H9 (cell line): ENCODE results near the gene GRM1. TPM values are rescaled to one million over a fixed set of nuclear protein-coding genes. Genes with fewer than 3 reads are reported as not detected.
A peak's percentile ranks its signal among the peaks of the same experiment; 100 is the strongest.

Experiments used
- DNase-seq: peaks from one replicate; pipeline ENCODE4 v3.0.0-alpha.2; 2017
- H2AFZ ChIP-seq: one replicate; pipeline ENCODE4 v1.6.1; 2013; ENCODE audit warnings: mild to moderate bottlenecking, low read length, control low read depth, moderate library complexity
- H2AK5ac ChIP-seq: 2 replicates; pipeline ENCODE4 v1.6.1; 2013; ENCODE audit warnings: low read length, control low read depth, mixed read lengths; ENCODE audit not compliant: insufficient read length
- H2BK120ac ChIP-seq: one replicate; pipeline ENCODE4 v1.6.1; 2013; ENCODE audit warnings: low read depth, mild to moderate bottlenecking, low read length, control low read depth, inconsistent platforms; ENCODE audit not compliant: poor library complexity, severe bottlenecking
- H2BK12ac ChIP-seq: 2 replicates; pipeline ENCODE4 v1.6.1; 2013; ENCODE audit warnings: low read length, control low read depth, mixed read lengths, low read depth; ENCODE audit not compliant: insufficient read length
- H2BK15ac ChIP-seq: 2 replicates; pipeline ENCODE4 v1.6.1; 2013; ENCODE audit warnings: low read depth, low read length, control low read depth
- H2BK20ac ChIP-seq: one replicate; pipeline ENCODE4 v1.6.1; 2013; ENCODE audit warnings: low read depth, mild to moderate bottlenecking, low read length, control low read depth, inconsistent platforms; ENCODE audit not compliant: poor library complexity, severe bottlenecking
- H2BK5ac ChIP-seq: 2 replicates; pipeline ENCODE4 v1.6.1; 2013; ENCODE audit warnings: low read length, control low read depth, mixed read lengths; ENCODE audit not compliant: insufficient read length
- H3K14ac ChIP-seq: 2 replicates; pipeline ENCODE4 v1.6.1; 2013; ENCODE audit warnings: low read length, control low read depth; ENCODE audit not compliant: insufficient read depth
- H3K18ac ChIP-seq: 2 replicates; pipeline ENCODE4 v1.6.1; 2013; ENCODE audit warnings: low read depth, mild to moderate bottlenecking, mixed read lengths, low read length, control low read depth; ENCODE audit not compliant: insufficient read length
- H3K23ac ChIP-seq: 2 replicates; pipeline ENCODE4 v1.6.1; 2013; ENCODE audit warnings: low read length, control low read depth, mixed read lengths, low read depth; ENCODE audit not compliant: insufficient read length
- H3K23me2 ChIP-seq: 2 replicates; pipeline ENCODE4 v1.6.1; 2013; ENCODE audit warnings: low read depth, mild to moderate bottlenecking, mixed read lengths, low read length, control low read depth; ENCODE audit not compliant: insufficient read length, poor library complexity, severe bottlenecking
- H3K27ac ChIP-seq: 2 replicates; pipeline ENCODE4 v1.5.1; 2013; ENCODE audit warnings: low read length, control low read depth, mixed read lengths, low read depth; ENCODE audit not compliant: insufficient read length
- H3K27me3 ChIP-seq: 2 replicates; pipeline ENCODE4 v1.6.1; 2013; ENCODE audit warnings: low read length, control low read depth, inconsistent platforms; ENCODE audit not compliant: insufficient read depth
- H3K4ac ChIP-seq: 2 replicates; pipeline ENCODE4 v1.6.1; 2013; ENCODE audit warnings: low read depth, mild to moderate bottlenecking, control low read depth, inconsistent platforms, low read length, moderate library complexity
- H3K4me1 ChIP-seq: 2 replicates; pipeline ENCODE4 v1.6.1; 2013; ENCODE audit warnings: low read length, control low read depth, inconsistent platforms; ENCODE audit not compliant: insufficient read depth
- H3K4me2 ChIP-seq: 2 replicates; pipeline ENCODE4 v1.6.1; 2013; ENCODE audit warnings: low read length, control low read depth, mixed read lengths; ENCODE audit not compliant: insufficient read length, insufficient read depth
- H3K56ac ChIP-seq: 2 replicates; pipeline ENCODE4 v1.6.1; 2013; ENCODE audit warnings: low read depth, mild to moderate bottlenecking, mixed read lengths, low read length, control low read depth; ENCODE audit not compliant: insufficient read length
- H3K79me1 ChIP-seq: 2 replicates; pipeline ENCODE4 v1.6.1; 2013; ENCODE audit warnings: low read depth, mild to moderate bottlenecking, moderate library complexity, low read length, control low read depth, inconsistent platforms; ENCODE audit not compliant: insufficient read depth, poor library complexity, severe bottlenecking
- H3K79me2 ChIP-seq: 2 replicates; pipeline ENCODE4 v1.6.1; 2013; ENCODE audit warnings: low read length, control low read depth, inconsistent platforms; ENCODE audit not compliant: insufficient read depth
- H3K9ac ChIP-seq: 2 replicates; pipeline ENCODE4 v1.6.1; 2013; ENCODE audit warnings: low read length, control low read depth, mixed read lengths; ENCODE audit not compliant: insufficient read length; ENCODE audit errors: extremely low read depth
- H3K9me3 ChIP-seq: one replicate; pipeline ENCODE4 v1.6.1; 2013; ENCODE audit warnings: low read depth, low read length, inconsistent platforms; ENCODE audit not compliant: control insufficient read depth
- H3T11ph ChIP-seq: one replicate; pipeline ENCODE4 v1.6.1; 2013; ENCODE audit warnings: mild to moderate bottlenecking, low read length, control low read depth, inconsistent platforms
- H4K20me1 ChIP-seq: one replicate; pipeline ENCODE4 v1.6.1; 2013; ENCODE audit not compliant: control insufficient read depth, insufficient read length, insufficient read depth
- H4K5ac ChIP-seq: 2 replicates; pipeline ENCODE4 v1.6.1; 2013; ENCODE audit warnings: low read depth, mild to moderate bottlenecking, mixed read lengths, low read length, control low read depth; ENCODE audit not compliant: insufficient read length
- H4K8ac ChIP-seq: replicated peaks from 2 replicates; pipeline ENCODE4 v1.6.1; 2013; ENCODE audit warnings: low read length, control low read depth, mixed read lengths, low read depth; ENCODE audit not compliant: insufficient read length
- H4K91ac ChIP-seq: 2 replicates; pipeline ENCODE4 v1.6.1; 2013; ENCODE audit warnings: low read depth, mild to moderate bottlenecking, moderate library complexity, mixed read lengths, low read length, control low read depth; ENCODE audit not compliant: insufficient read length
- H3K27ac Mint-ChIP-seq, 3 experiments: 2 replicates in 2 of 3; 3 replicates in 1 of 3; pipeline ENCODE4 v1.8.0; 2020 to 2021; ENCODE audit warnings: mixed read lengths in 3 of 3, mild to moderate bottlenecking in 1 of 3, moderate library complexity in 1 of 3
- H3K27me3 Mint-ChIP-seq: 2 replicates; pipeline ENCODE4 v1.8.0; 2021; ENCODE audit warnings: low read depth, mild to moderate bottlenecking, moderate library complexity, mixed read lengths
- H3K36me3 Mint-ChIP-seq, 3 experiments: 2 replicates in 2 of 3; 3 replicates in 1 of 3; pipeline ENCODE4 v1.8.0; 2020 to 2021; ENCODE audit warnings: low read depth in 3 of 3, mixed read lengths in 3 of 3; ENCODE audit not compliant: insufficient read depth in 1 of 3
- H3K4me1 Mint-ChIP-seq, 2 experiments: 2 replicates each; pipeline ENCODE4 v1.8.0; 2020; ENCODE audit warnings: mixed read lengths in 2 of 2
- H3K4me3 Mint-ChIP-seq, 2 experiments: 2 replicates in 1 of 2; 3 replicates in 1 of 2; pipeline ENCODE4 v1.8.0; 2020 to 2021; ENCODE audit warnings: mild to moderate bottlenecking in 2 of 2, mixed read lengths in 2 of 2, moderate library complexity in 1 of 2
- H3K9me3 Mint-ChIP-seq, 2 experiments: 2 replicates in 1 of 2; 3 replicates in 1 of 2; pipeline ENCODE4 v1.8.0; 2020; ENCODE audit warnings: mild to moderate bottlenecking in 2 of 2, mixed read lengths in 2 of 2, moderate library complexity in 1 of 2
- WGBS: extraction: QIAGEN DNeasy Blood & Tissue Kit; methylation state at CpG from one replicate; pipeline ENCODE4 v1.1.7; 2013; ENCODE audit warnings: missing lambda C conversion rate, low lambda C conversion rate, mixed read lengths; ENCODE audit not compliant: insufficient read length; ENCODE audit errors: extremely low coverage; 5-methylcytosine and 5-hydroxymethylcytosine counted together
- total RNA-seq: library from RNA; stranded (reverse); gene quantifications from 2 replicates; pipeline ENCODE4 v1.2.1, GENCODE V29; 2021
- TF ChIP-seq, protein P1 (sequence below): fragments of 200-600 bp; sonication (generic); conservative IDR thresholded peaks from 3 replicates; pipeline ENCODE4 v1.8.0; 2021; ENCODE audit warnings: antibody characterized with exemption, mild to moderate bottlenecking

Gene GRM1
- total RNA-seq, 1 experiment from 2014 or later: 0.39 TPM

DNA sequence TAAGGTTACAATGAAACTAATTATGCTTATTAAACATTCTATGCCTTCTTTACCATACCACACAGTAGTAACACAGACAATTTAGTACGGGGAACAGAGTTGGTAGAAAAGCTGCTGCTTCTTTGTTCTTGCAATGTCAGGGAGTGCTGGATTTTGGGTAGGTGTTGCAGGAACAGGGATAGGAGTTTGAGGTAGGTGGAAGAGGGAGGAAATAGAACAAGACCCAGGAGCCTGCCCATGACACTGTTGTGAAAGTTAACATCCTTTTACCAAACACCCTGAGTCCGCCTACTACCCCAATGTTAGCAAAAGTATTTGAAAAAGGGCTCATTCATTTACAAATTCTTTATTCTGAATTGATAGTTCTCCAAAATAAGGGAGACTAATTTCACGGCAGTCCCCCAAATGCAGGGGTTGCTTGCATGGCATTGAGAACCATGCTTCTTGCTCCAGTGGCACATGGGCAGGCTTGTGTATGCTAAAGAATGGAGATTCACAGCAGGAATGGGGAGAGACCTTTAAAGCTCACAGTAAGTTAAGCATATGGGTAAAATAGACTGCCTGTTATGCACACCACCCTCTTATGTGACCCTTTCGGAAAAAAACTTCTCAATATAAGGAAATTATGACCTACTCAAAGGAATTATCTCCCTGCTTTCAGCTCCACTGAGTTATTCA is 181.7 kb downstream of the GRM1 start:
- H3K56ac ChIP-seq: no peak overlapping the region
- H3K79me2 ChIP-seq: no peaks in the 10 kb centered on the region
- H2AK5ac ChIP-seq: no peak overlapping the region
- H3K4me1 Mint-ChIP-seq: peaks cover 8 to 10% of the 10 kb centered on the region in 2 experiments
- no peak overlapping the region for H4K91ac ChIP-seq
- WGBS: no CpG with 5 or more reads among the region's 4 CpGs
- H3K79me1 ChIP-seq: no peaks in the 10 kb centered on the region
- TF ChIP-seq, protein P1, sequence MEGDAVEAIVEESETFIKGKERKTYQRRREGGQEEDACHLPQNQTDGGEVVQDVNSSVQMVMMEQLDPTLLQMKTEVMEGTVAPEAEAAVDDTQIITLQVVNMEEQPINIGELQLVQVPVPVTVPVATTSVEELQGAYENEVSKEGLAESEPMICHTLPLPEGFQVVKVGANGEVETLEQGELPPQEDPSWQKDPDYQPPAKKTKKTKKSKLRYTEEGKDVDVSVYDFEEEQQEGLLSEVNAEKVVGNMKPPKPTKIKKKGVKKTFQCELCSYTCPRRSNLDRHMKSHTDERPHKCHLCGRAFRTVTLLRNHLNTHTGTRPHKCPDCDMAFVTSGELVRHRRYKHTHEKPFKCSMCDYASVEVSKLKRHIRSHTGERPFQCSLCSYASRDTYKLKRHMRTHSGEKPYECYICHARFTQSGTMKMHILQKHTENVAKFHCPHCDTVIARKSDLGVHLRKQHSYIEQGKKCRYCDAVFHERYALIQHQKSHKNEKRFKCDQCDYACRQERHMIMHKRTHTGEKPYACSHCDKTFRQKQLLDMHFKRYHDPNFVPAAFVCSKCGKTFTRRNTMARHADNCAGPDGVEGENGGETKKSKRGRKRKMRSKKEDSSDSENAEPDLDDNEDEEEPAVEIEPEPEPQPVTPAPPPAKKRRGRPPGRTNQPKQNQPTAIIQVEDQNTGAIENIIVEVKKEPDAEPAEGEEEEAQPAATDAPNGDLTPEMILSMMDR: no peak
- no peak overlapping the region for H3T11ph ChIP-seq
- no peak overlapping the region for H3K27ac ChIP-seq
- H3K4me2 ChIP-seq: no peak overlapping the region
- H4K8ac ChIP-seq: no peak overlapping the region
- H3K23me2 ChIP-seq: no peaks in the 10 kb centered on the region
- H2BK20ac ChIP-seq: no peak overlapping the region
- H3K14ac ChIP-seq: no peak overlapping the region; the same call in 1 of the 2 replicates
- no peak overlapping the region for H2BK15ac ChIP-seq
- no peak overlapping the region for H2AFZ ChIP-seq
- no peak overlapping the region for H3K9ac ChIP-seq
- no peaks in the 10 kb centered on the region for H3K9me3 ChIP-seq
- H3K27me3 Mint-ChIP-seq: no peaks in the 10 kb centered on the region
- no peak for DNase-seq
- no peaks in the 10 kb centered on the region for H3K27me3 ChIP-seq
- no peaks in the 10 kb centered on the region for H3K4me1 ChIP-seq
- H3K9me3 Mint-ChIP-seq: no peaks in the 10 kb centered on the region; a peak in 1 of 5 replicates
- H3K4ac ChIP-seq: no peak overlapping the region
- H4K5ac ChIP-seq: no peak overlapping the region
- no peaks in the 10 kb centered on the region for H4K20me1 ChIP-seq
- no peaks in the 10 kb centered on the region for H3K36me3 Mint-ChIP-seq
- H2BK5ac ChIP-seq: no peak overlapping the region
- no peak overlapping the region for H3K18ac ChIP-seq
- H3K4me3 Mint-ChIP-seq: no peak overlapping the region
- 0 out of 7 replicates have a peak overlapping the region, but pooled peaks of 1 of the 3 experiments have one; percentile 41 for H3K27ac Mint-ChIP-seq
- H2BK120ac ChIP-seq: no peak overlapping the region
- no peak overlapping the region for H2BK12ac ChIP-seq
- H3K23ac ChIP-seq: no peak overlapping the region
